H1 (cell line): Measurements from ENCODE around the gene GALNT13.

Source experiments
- BACH1 ChIP-seq: IDR thresholded peaks from 2 replicates; pipeline ENCODE4 v1.6.1; 2012; ENCODE audit warnings: low read length, improper control_type of control experiment
- CTCF ChIP-seq, 3 experiments: IDR thresholded peaks; 1 replicate in 2 of 3; 2 replicates in 1 of 3; pipeline versions ENCODE4 v1.5.1 to v1.6.1; 2011; ENCODE audit warnings: low read length in 3 of 3, mild to moderate bottlenecking in 3 of 3, inconsistent platforms in 2 of 3, low read depth in 1 of 3, moderate library complexity in 1 of 3; ENCODE audit not compliant: insufficient read depth in 1 of 3; ENCODE audit errors: control extremely low read depth in 1 of 3
- EGR1 ChIP-seq: IDR thresholded peaks from 2 replicates; pipeline ENCODE4 v1.6.1; 2011; ENCODE audit warnings: low read depth, low read length, borderline replicate concordance
- EP300 ChIP-seq, 2 experiments: IDR thresholded peaks; 1 replicate in 1 of 2; 2 replicates in 1 of 2; pipeline ENCODE4 v1.6.1; 2011 to 2012; ENCODE audit warnings: low read depth in 2 of 2, low read length in 2 of 2, mild to moderate bottlenecking in 2 of 2, borderline replicate concordance in 1 of 2, inconsistent platforms in 1 of 2, moderate library complexity in 1 of 2
- EZH2 ChIP-seq: fragments of 200-600 bp; sonication (generic); IDR thresholded peaks from 2 replicates; pipeline ENCODE4 v1.7.1; 2012; ENCODE audit warnings: low read depth, mild to moderate bottlenecking, moderate library complexity, low read length, inconsistent platforms; ENCODE audit not compliant: severe bottlenecking
- JUND ChIP-seq: IDR thresholded peaks from 2 replicates; pipeline ENCODE4 v1.6.1; 2011; ENCODE audit warnings: mild to moderate bottlenecking, improper control_type of control experiment, low read length
- POLR2A ChIP-seq, 2 experiments: IDR thresholded peaks; 1 replicate in 1 of 2; 2 replicates in 1 of 2; pipeline ENCODE4 v1.6.1; 2011; ENCODE audit warnings: low read depth in 2 of 2, low read length in 2 of 2, mild to moderate bottlenecking in 2 of 2; ENCODE audit errors: control extremely low read depth in 1 of 2
- POLR2AphosphoS5 ChIP-seq: IDR thresholded peaks from 2 replicates; pipeline ENCODE4 v1.6.1; 2011; ENCODE audit warnings: low read depth, low read length
- SIRT6 ChIP-seq: IDR thresholded peaks from one replicate; pipeline ENCODE4 v1.7.1; 2012; ENCODE audit warnings: low read length, inconsistent platforms
- USF2 ChIP-seq: IDR thresholded peaks from 2 replicates; pipeline ENCODE4 v1.6.1; 2011; ENCODE audit warnings: low read length, improper control_type of control experiment

GRCh38 chr2:154240316-154240715 lies 368.6 kb downstream of the GALNT13 start:
- no peak for TF ChIP-seq EP300 (IDR thresholded peaks at IDR 0.05; ENCODE audit: borderline replicate concordance in 1 of 2, low read depth in 2 of 2, low read length in 2 of 2)
- TF ChIP-seq CTCF (IDR thresholded peaks at IDR 0.05; ENCODE audit: control extremely low read depth in 1 of 3, insufficient read depth in 1 of 3, low read depth in 1 of 3, low read length in 3 of 3), result no peak
- TF ChIP-seq JUND, result no peak
- TF ChIP-seq USF2, result no peak
- TF ChIP-seq EZH2, result no peak
- TF ChIP-seq POLR2AphosphoS5, result no peak
- no peak for TF ChIP-seq BACH1
- TF ChIP-seq EGR1, result no peak
- TF ChIP-seq POLR2A (IDR thresholded peaks at IDR 0.05; ENCODE audit: control extremely low read depth in 1 of 2, low read depth in 2 of 2, low read length in 2 of 2), result no peak
- TF ChIP-seq SIRT6, result no peak
